T-cell (primary cell): ENCODE data around the gene TXNDC16. TPM values are rescaled to one million over a fixed set of nuclear protein-coding genes. Genes with fewer than 3 reads are reported as not detected.

Source experiments
- ATAC-seq, 4 experiments: fragments of 200-7000 bp in 3 of 4; fragments of 150-1000 bp in 1 of 4; cut with Tn5 transposase; replicated peaks in 1 of 4; 1 replicate in 3 of 4; 2 replicates in 1 of 4; pipeline ENCODE4 v1.10.0; 2021; ENCODE audit warnings: moderate library complexity in 3 of 4, mild to moderate bottlenecking in 2 of 4, moderate number of reproducible peaks in 1 of 4
- CTCF ChIA-PET, 2 donors: fragments of 300-600 bp; sonication (Branson Sonifier 250); formaldehyde crosslinking; loops; one replicate each; lab custom pipeline; 2022; ENCODE audit warnings: antibody characterized with exemption in 2 of 2; lab: Charles Lee
- POLR2A ChIA-PET, 2 donors: fragments of 300-600 bp; sonication (Branson Sonifier 250); formaldehyde crosslinking; loops; one replicate each; lab custom pipeline; 2022; ENCODE audit warnings: antibody characterized with exemption in 2 of 2; lab: Charles Lee
- DNase-seq, 35 experiments: peaks; one replicate each; pipeline versions ENCODE4 v3.0.0 to v3.0.0-alpha.2; 2013 to 2023
- H3K27ac ChIP-seq: one replicate; pipeline ENCODE4 v1.5.1; 2013; ENCODE audit warnings: low read length
- H3K27me3 ChIP-seq, 2 experiments: replicated peaks in 1 of 2; 1 replicate in 1 of 2; 2 replicates in 1 of 2; pipeline versions ENCODE4 v1.6.1 to v1.7.0; 2013; ENCODE audit warnings: low read length in 1 of 2, mixed read lengths in 1 of 2; ENCODE audit not compliant: control insufficient read depth in 2 of 2, insufficient read depth in 2 of 2; ENCODE audit errors: extremely low read depth in 1 of 2
- H3K36me3 ChIP-seq, 2 donors: 1 replicate in 1 of 2; 2 replicates in 1 of 2; pipeline versions ENCODE4 v1.6.1 to v1.7.0; 2013; ENCODE audit warnings: low read length in 1 of 2; ENCODE audit not compliant: control insufficient read depth in 2 of 2, insufficient read depth in 1 of 2; ENCODE audit errors: extremely low read depth in 1 of 2
- H3K4me1 ChIP-seq, 2 experiments: 1 replicate in 1 of 2; 2 replicates in 1 of 2; pipeline versions ENCODE4 v1.6.1 to v1.7.0; 2013; ENCODE audit warnings: low read length in 2 of 2, mixed read lengths in 1 of 2; ENCODE audit not compliant: insufficient read depth in 2 of 2, control insufficient read depth in 1 of 2; ENCODE audit errors: extremely low read depth in 1 of 2
- H3K4me3 ChIP-seq, 2 donors: 1 replicate in 1 of 2; 2 replicates in 1 of 2; pipeline versions ENCODE4 v1.5.1 to v1.7.0; 2013; ENCODE audit warnings: mild to moderate bottlenecking in 2 of 2, low read length in 1 of 2, moderate library complexity in 1 of 2; ENCODE audit not compliant: control insufficient read depth in 1 of 2; ENCODE audit errors: extremely low read depth in 1 of 2
- H3K9me3 ChIP-seq: 2 replicates; pipeline ENCODE4 v1.7.0; 2013
- H3K27ac Mint-ChIP-seq, 2 donors: one replicate each; pipeline ENCODE4 v1.8.0; 2020 to 2021; ENCODE audit warnings: mild to moderate bottlenecking in 2 of 2, mixed read lengths in 2 of 2
- H3K27me3 Mint-ChIP-seq, 2 donors: one replicate each; pipeline ENCODE4 v1.8.0; 2021 to 2022; ENCODE audit warnings: mixed read lengths in 2 of 2
- H3K36me3 Mint-ChIP-seq: one replicate; pipeline ENCODE4 v1.8.0; 2021; ENCODE audit warnings: mixed read lengths
- H3K4me1 Mint-ChIP-seq, 3 donors: one replicate each; pipeline ENCODE4 v1.8.0; 2020 to 2022; ENCODE audit warnings: mixed read lengths in 3 of 3, mild to moderate bottlenecking in 1 of 3
- H3K4me3 Mint-ChIP-seq, 3 donors: one replicate each; pipeline ENCODE4 v1.8.0; 2020 to 2022; ENCODE audit warnings: mild to moderate bottlenecking in 3 of 3, mixed read lengths in 3 of 3, moderate library complexity in 3 of 3
- H3K9me3 Mint-ChIP-seq, 3 donors: one replicate each; pipeline ENCODE4 v1.8.0; 2020 to 2022; ENCODE audit warnings: mixed read lengths in 3 of 3
- WGBS: methylation state at CpG from one replicate; pipeline ENCODE4 v1.1.5; 2013; ENCODE audit warnings: missing lambda C conversion rate; ENCODE audit not compliant: insufficient coverage; 5-methylcytosine and 5-hydroxymethylcytosine counted together
- total RNA-seq, 35 experiments: library from RNA in 6 of 35; stranded (reverse) in 6 of 35; fragments of 120-200 nt in 1 of 35; gene quantifications; one replicate each; pipeline versions ENCODE4 v1.2.1 to v1.2.4 and lab custom pipeline; 2013 to 2026

The TXNDC16 gene
- total RNA-seq, 5 donors from 2014 or later (not counting 1 experiment from before 2014, with no cell fraction given), result 6.0 to 12.4 (median 9.0) TPM

GRCh38 chr14:52550661-52551060 lies 1.6 kb downstream of the TXNDC16 start:
- Histone ChIP-seq H3K27ac (no peak overlapping the region), H3K36me3 (no peaks in the 10 kb centered on the region), H3K4me3 (no peak overlapping the region), H3K27me3 (no peaks in the 10 kb centered on the region), H3K9me3 (no peaks in the 10 kb centered on the region), H3K4me1 (peaks cover 14 to 21% of the 10 kb centered on the region in 2 experiments)
- DNase-seq (no peak), ATAC-seq (no peak)
- ChIA-PET POLR2A (no interaction called here), CTCF (interaction anchor here (0.6 to 0.7 kb wide), 2 partner anchors 93 to 123 kb away, joined by 3 to 5 read pairs; no protein-coding TSS in a partner anchor)
- Mint-ChIP-seq H3K9me3 (no peaks in the 10 kb centered on the region), H3K4me1 (peaks cover 33 to 47% (median 34%) of the 10 kb centered on the region in 3 donors), H3K4me3 (peak overlapping the region; percentile 88 to 96 (median 88)), H3K36me3 (no peaks in the 10 kb centered on the region), H3K27ac (no peak overlapping the region), H3K27me3 (peaks cover 0 to 7% of the 10 kb centered on the region in 2 donors)
- 100% methylated on average over 2 of the region's 3 CpGs for WGBS

- Mint-ChIP-seq H3K9me3 (no peaks in the 10 kb centered on the region), H3K27me3 (no peaks in the 10 kb centered on the region), H3K4me3 (no peak overlapping the region), H3K36me3 (peaks cover 4% of the 10 kb centered on the region), H3K4me1 (peaks cover 33 to 46% (median 35%) of the 10 kb centered on the region in 3 donors), H3K27ac (no peak overlapping the region)
- no peak for DNase-seq
- H3K4me1 ChIP-seq, result peaks cover 10 to 12% of the 10 kb centered on the region in 2 experiments
- H3K9me3 ChIP-seq, result no peaks in the 10 kb centered on the region
- ATAC-seq, result no peak
- H3K36me3 ChIP-seq, result peaks cover 0 to 2% of the 10 kb centered on the region in 2 donors
- no CpG with 5 or more reads among the region's 3 CpGs for WGBS
- no peak overlapping the region for H3K27ac ChIP-seq
- no peaks in the 10 kb centered on the region for H3K27me3 ChIP-seq
- no peak overlapping the region for H3K4me3 ChIP-seq
- POLR2A ChIA-PET, result no interaction called here
- CTCF ChIA-PET, result no interaction called here
These were observed 4.8 kb downstream of the TXNDC16 start for GRCh38 chr14:52547526-52547925.

- H3K4me1 Mint-ChIP-seq, result peaks cover 33 to 45% (median 35%) of the 10 kb centered on the region in 3 donors
- POLR2A ChIA-PET, result no interaction called here
- no peaks in the 10 kb centered on the region for H3K9me3 ChIP-seq
These were observed 5.3 kb downstream of the TXNDC16 start for GRCh38 chr14:52547027-52547426.

GRCh38 chr14:52546318-52546670 lies 6.0 kb downstream of the TXNDC16 start:
- no peak for DNase-seq
- Histone ChIP-seq H3K4me1 (peaks cover 8 to 10% of the 10 kb centered on the region in 2 experiments), H3K36me3 (peaks cover 0 to 2% of the 10 kb centered on the region in 2 donors), H3K9me3 (no peaks in the 10 kb centered on the region), H3K27ac (no peak overlapping the region), H3K27me3 (no peaks in the 10 kb centered on the region), H3K4me3 (no peak overlapping the region)
- Mint-ChIP-seq H3K9me3 (no peaks in the 10 kb centered on the region), H3K4me1 (peaks cover 26 to 38% (median 28%) of the 10 kb centered on the region in 3 donors), H3K27me3 (no peaks in the 10 kb centered on the region), H3K36me3 (peaks cover 8% of the 10 kb centered on the region), H3K27ac (no peak overlapping the region), H3K4me3 (no peak overlapping the region)
- CTCF ChIA-PET, result no interaction called here
- POLR2A ChIA-PET, result no interaction called here
- 100% methylated on average over 1 of the region's 4 CpGs for WGBS
- no peak for ATAC-seq

More at GRCh38 chr14:52547027-52547426, 5.3 kb downstream of the TXNDC16 start:
- Mint-ChIP-seq H3K36me3 (peaks cover 7% of the 10 kb centered on the region), H3K27me3 (no peaks in the 10 kb centered on the region), H3K27ac (no peak overlapping the region), H3K9me3 (no peaks in the 10 kb centered on the region), H3K4me3 (no peak overlapping the region)
- no peak for DNase-seq
- no peak for ATAC-seq
- WGBS, result 83% methylated on average over 1 of the region's 2 CpGs
- Histone ChIP-seq H3K4me3 (no peak overlapping the region), H3K27me3 (no peaks in the 10 kb centered on the region), H3K36me3 (peaks cover 0 to 2% of the 10 kb centered on the region in 2 donors), H3K27ac (no peak overlapping the region), H3K4me1 (peaks cover 10 to 12% of the 10 kb centered on the region in 2 experiments)
- CTCF ChIA-PET, result no interaction called here

GRCh38 chr14:52545584-52546317 lies 6.6 kb downstream of the TXNDC16 start:
- Histone ChIP-seq H3K27me3 (no peaks in the 10 kb centered on the region), H3K9me3 (no peaks in the 10 kb centered on the region), H3K4me3 (no peak overlapping the region), H3K27ac (no peak overlapping the region), H3K4me1 (peaks cover 2 to 5% of the 10 kb centered on the region in 2 experiments), H3K36me3 (peaks cover 0 to 2% of the 10 kb centered on the region in 2 donors)
- WGBS, result 100% methylated on average over 3 of the region's 7 CpGs
- CTCF ChIA-PET, result no interaction called here
- DNase-seq, result no peak
- Mint-ChIP-seq H3K9me3 (no peaks in the 10 kb centered on the region), H3K36me3 (peaks cover 9% of the 10 kb centered on the region), H3K27me3 (no peaks in the 10 kb centered on the region), H3K27ac (no peak overlapping the region), H3K4me3 (no peak overlapping the region), H3K4me1 (peaks cover 21 to 32% (median 23%) of the 10 kb centered on the region in 3 donors)
- POLR2A ChIA-PET, result no interaction called here
- no peak for ATAC-seq

- Histone ChIP-seq H3K9me3 (no peaks in the 10 kb centered on the region), H3K27me3 (no peaks in the 10 kb centered on the region), H3K27ac (no peak overlapping the region), H3K36me3 (peaks cover 3 to 34% of the 10 kb centered on the region in 2 donors), H3K4me3 (no peak overlapping the region), H3K4me1 (no peaks in the 10 kb centered on the region)
- no peak for ATAC-seq
- CTCF ChIA-PET, result no interaction called here
- no CpG with 5 or more reads among the region's 2 CpGs for WGBS
- H3K27me3 Mint-ChIP-seq, result no peaks in the 10 kb centered on the region
- H3K9me3 Mint-ChIP-seq, result no peaks in the 10 kb centered on the region
- POLR2A ChIA-PET, result no interaction called here
- H3K4me1 Mint-ChIP-seq, result peaks cover 7 to 13% (median 8%) of the 10 kb centered on the region in 3 donors
- no peak for DNase-seq
- H3K27ac Mint-ChIP-seq, result no peak overlapping the region
- H3K36me3 Mint-ChIP-seq, result peaks cover 56% of the 10 kb centered on the region
- no peak overlapping the region for H3K4me3 Mint-ChIP-seq
These were observed 13.7 kb downstream of the TXNDC16 start for GRCh38 chr14:52538623-52539022.
